ENCODE results near the gene CAMK1G. TPM values are rescaled to one million over a fixed set of nuclear protein-coding genes. Genes with fewer than 3 reads are reported as not detected.

The CAMK1G gene
- total RNA-seq, 1 experiment from 2014 or later = 0.45 TPM

DNA sequence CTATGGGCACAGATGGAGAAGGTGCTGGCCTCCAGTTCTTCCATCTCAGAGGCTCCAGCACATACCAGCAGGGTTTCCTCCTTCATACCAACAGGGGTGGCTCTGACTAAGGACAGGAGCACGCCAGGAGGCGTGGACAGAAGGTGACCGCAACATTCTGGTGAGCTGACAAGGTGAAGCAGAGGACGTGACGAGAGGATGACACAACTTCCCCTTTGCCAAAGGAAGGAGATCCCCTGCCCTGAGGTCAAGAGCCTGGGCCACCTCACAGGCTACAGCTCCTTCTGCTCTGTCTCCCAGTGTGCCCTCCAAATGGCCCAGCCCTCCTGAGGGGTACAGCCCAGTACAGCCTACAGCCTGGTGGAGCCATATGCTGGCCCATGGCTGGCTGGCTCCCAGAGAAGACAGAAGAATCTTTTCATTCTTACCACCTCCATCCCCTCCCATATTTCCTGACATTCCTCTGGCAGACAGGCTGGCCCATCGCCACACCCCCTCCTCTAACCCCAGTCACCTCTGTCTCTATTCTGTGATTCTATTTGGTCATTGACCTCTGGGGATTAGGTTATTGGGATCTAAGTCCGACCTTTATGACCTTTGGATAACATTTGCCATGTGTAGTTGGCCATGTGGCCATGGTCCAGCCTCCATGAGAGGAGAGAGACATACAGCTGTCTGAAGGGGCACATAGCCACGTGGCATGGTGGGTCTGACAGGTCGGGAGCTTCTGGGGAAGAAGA lies 73.8 kb downstream of the CAMK1G start:
- no peak for DNase-seq
- Histone ChIP-seq H3K27me3 (ENCODE audit: control insufficient read depth, insufficient read depth, low read length) (no peaks in the 10 kb centered on the region; the same call in 1 of the 2 replicates), H3K36me3 (replicated peaks; ENCODE audit: control insufficient read depth, insufficient read depth, low read length) (no peaks in the 10 kb centered on the region), H3K4me3 (ENCODE audit: insufficient read depth, low read depth, low read length) (no peak overlapping the region)

DNA sequence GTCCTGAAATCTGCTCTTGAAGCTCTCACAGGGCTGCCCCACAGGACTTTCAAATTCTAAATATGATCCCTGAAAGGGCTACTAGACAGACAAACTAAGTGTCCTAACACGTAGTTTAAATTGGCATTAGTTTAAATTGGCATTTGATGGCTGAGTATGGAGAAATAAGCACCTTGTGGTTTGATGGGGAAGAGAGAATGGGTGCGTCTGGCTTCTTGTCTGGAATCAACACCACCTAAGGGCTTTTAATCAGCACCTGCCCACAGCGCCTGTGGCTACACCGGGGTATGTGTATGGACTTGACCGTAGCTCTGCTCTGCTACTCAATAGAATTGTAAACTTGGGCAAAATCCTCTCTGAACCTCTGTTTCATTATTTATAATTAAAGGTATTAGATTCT lies 74.4 kb downstream of the CAMK1G start:
- no peaks in the 10 kb centered on the region; the same call in 1 of the 2 replicates for H3K27me3 ChIP-seq (ENCODE audit: control insufficient read depth, insufficient read depth, low read length)
- no peaks in the 10 kb centered on the region for H3K36me3 ChIP-seq (replicated peaks; ENCODE audit: control insufficient read depth, insufficient read depth, low read length)
- DNase-seq = no peak
- H3K4me3 ChIP-seq (ENCODE audit: insufficient read depth, low read depth, low read length) = no peak overlapping the region

DNA sequence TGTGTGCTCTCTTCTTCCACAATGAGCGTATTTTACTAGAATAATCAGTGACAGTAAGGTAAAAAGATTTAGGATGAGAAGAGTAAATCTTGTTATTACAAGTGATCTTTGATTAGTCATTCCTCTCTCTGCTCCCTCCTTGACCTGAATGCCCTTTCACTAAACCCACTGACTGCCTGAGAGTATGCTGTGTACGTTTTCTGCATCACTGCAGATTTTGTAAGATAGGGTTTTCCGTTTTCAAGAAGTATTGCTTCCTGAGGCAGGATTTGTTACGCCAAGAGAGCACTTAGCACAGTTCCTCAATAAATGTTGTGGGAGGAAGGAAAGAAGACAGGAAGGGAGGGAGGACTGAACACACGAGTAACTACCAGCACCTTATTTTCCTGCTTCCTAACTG lies 76.4 kb downstream of the CAMK1G start:
- H3K36me3 ChIP-seq (replicated peaks; ENCODE audit: control insufficient read depth, insufficient read depth, low read length) = no peaks in the 10 kb centered on the region
- H3K4me3 ChIP-seq (ENCODE audit: insufficient read depth, low read depth, low read length) = no peak overlapping the region
- H3K27me3 ChIP-seq (ENCODE audit: control insufficient read depth, insufficient read depth, low read length) = no peaks in the 10 kb centered on the region; the same call in 1 of the 2 replicates
- DNase-seq = no peak

DNA sequence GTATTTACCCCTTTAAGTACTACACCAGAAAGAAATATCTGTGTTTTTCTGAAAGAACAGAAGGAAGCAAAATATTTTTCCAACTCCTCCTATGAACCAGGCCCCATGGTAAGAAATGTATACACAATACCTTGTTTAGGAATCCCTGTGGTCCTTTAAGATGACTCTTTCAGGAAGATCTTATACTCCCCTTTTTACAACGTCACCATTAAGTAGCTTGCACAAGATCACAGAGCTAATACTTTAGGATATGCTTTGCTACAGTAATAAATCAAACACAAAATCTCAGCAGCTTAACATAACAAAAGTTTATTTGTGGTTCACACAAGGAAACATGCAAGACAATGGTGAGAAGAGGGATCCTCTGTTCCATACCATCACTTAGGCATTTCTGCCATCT lies 77.6 kb downstream of the CAMK1G start:
- H3K4me3 ChIP-seq (ENCODE audit: insufficient read depth, low read depth, low read length) = no peak overlapping the region

DNA sequence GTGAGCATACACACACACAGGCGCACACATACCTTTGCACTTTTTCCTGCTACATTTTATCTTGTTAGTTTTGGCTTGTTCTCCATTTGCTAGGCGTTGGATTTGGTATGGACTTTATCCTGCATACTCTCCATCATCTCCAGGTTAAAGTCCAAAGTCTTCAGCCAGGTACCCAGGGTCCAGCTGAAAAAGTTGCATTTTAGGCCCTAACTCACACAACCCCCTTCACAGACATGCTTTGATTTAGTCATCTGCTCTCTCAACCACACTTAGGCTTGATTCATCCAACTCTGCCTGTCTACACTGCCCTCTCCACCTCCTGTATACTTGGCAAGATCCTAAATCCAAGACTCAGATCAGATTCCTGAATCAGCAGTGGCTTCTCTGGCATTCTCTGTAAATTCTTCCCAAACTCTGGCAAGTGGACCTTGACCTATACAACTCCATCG lies 79.4 kb downstream of the CAMK1G start:
- no peaks in the 10 kb centered on the region for H3K36me3 ChIP-seq (replicated peaks; ENCODE audit: control insufficient read depth, insufficient read depth, low read length)
- H3K4me3 ChIP-seq (ENCODE audit: insufficient read depth, low read depth, low read length) = no peak overlapping the region
- no peaks in the 10 kb centered on the region; the same call in 1 of the 2 replicates for H3K27me3 ChIP-seq (ENCODE audit: control insufficient read depth, insufficient read depth, low read length)
- DNase-seq = no peak

More for the DNA sequence above, 77.6 kb downstream of the CAMK1G start:
- H3K36me3 ChIP-seq (replicated peaks; ENCODE audit: control insufficient read depth, insufficient read depth, low read length) = no peaks in the 10 kb centered on the region
- no peak for DNase-seq
- no peaks in the 10 kb centered on the region; the same call in 1 of the 2 replicates for H3K27me3 ChIP-seq (ENCODE audit: control insufficient read depth, insufficient read depth, low read length)

Other genes starting within 250 kb of the CAMK1G start
- gene LAMB3, start 68.7 kb downstream of the CAMK1G start, total RNA-seq (2014; rRNA removed; shearing (Covaris generic)) = 0.45 and 1.0 TPM in 2 replicates
- gene G0S2, start 91.7 kb downstream of the CAMK1G start, total RNA-seq (2014; rRNA removed; shearing (Covaris generic)) = 0.48 and 0.74 TPM in 2 replicates
- not detected in 2 replicates for gene HSD11B1, start 121.1 kb downstream of the CAMK1G start, total RNA-seq (2014; rRNA removed; shearing (Covaris generic))
- gene TRAF3IP3, start 172.3 kb downstream of the CAMK1G start, total RNA-seq (2014; rRNA removed; shearing (Covaris generic)) = not detected in 2 replicates
- 5.9 and 6.1 TPM in 2 replicates for gene C1orf74, start 200.8 kb downstream of the CAMK1G start, total RNA-seq (2014; rRNA removed; shearing (Covaris generic))
- 2.3 and 4.1 TPM in 2 replicates for gene IRF6, start 222.4 kb downstream of the CAMK1G start, total RNA-seq (2014; rRNA removed; shearing (Covaris generic))
- gene UTP25, start 244.3 kb downstream of the CAMK1G start, total RNA-seq (2014; rRNA removed; shearing (Covaris generic)) = 8.7 and 12.3 TPM in 2 replicates

Data from H7 (cell line).